A673 (cell line): ENCODE data around the gene SHLD1. TPM values are rescaled to one million over a fixed set of nuclear protein-coding genes. Genes with fewer than 3 reads are reported as not detected.

Source experiments
- BruUV-seq: library from RNA; stranded (reverse); fragments of 400-500 nt; replicated peaks from 2 replicates; lab custom pipeline; 2021; lab: Mats Ljungman, UMichigan
- CTCF ChIA-PET: fragments of 300-600 bp; sonication (Branson Sonifier 250); formaldehyde crosslinking; loops from one replicate; lab custom pipeline; 2022; ENCODE audit warnings: antibody characterized with exemption; lab: Charles Lee
- POLR2A ChIA-PET: fragments of 300-600 bp; sonication (Branson Sonifier 250); formaldehyde crosslinking; loops from one replicate; lab custom pipeline; 2022; ENCODE audit warnings: antibody characterized with exemption; ENCODE audit not compliant: low non-redundant PET; lab: Charles Lee
- DNase-seq: peaks from one replicate; pipeline ENCODE4 v3.0.0-alpha.2; 2015; ENCODE audit warnings: low spot score
- H3K27ac ChIP-seq: fragments of 200-600 bp; sonication (generic); 2 replicates; pipeline ENCODE4 v1.5.1; 2016; ENCODE audit warnings: mixed run types, low read depth, mild to moderate bottlenecking, mixed read lengths, antibody characterized with exemption, low read length; ENCODE audit not compliant: poor library complexity, severe bottlenecking
- H3K27me3 ChIP-seq: fragments of 200-600 bp; sonication (generic); replicated peaks from 2 replicates; pipeline ENCODE4 v1.6.1; 2017; ENCODE audit warnings: mixed run types, low read depth, mild to moderate bottlenecking, mixed read lengths, antibody characterized with exemption, low read length; ENCODE audit not compliant: insufficient read depth, poor library complexity
- H3K36me3 ChIP-seq: fragments of 200-600 bp; sonication (generic); 2 replicates; pipeline ENCODE4 v1.6.1; 2016; ENCODE audit warnings: mixed run types, mild to moderate bottlenecking, mixed read lengths, antibody characterized with exemption, low read length; ENCODE audit not compliant: insufficient read depth, poor library complexity, severe bottlenecking
- H3K4me1 ChIP-seq: fragments of 200-600 bp; sonication (generic); 2 replicates; pipeline ENCODE4 v1.6.1; 2017; ENCODE audit warnings: mixed run types, mild to moderate bottlenecking, mixed read lengths, antibody characterized with exemption, low read length; ENCODE audit not compliant: insufficient read depth, poor library complexity, severe bottlenecking
- H3K4me3 ChIP-seq: fragments of 200-600 bp; sonication (generic); 2 replicates; pipeline ENCODE4 v1.5.1; 2016; ENCODE audit warnings: low read depth, mixed run types, mild to moderate bottlenecking, mixed read lengths, low read length; ENCODE audit not compliant: poor library complexity, severe bottlenecking
- H3K9me3 ChIP-seq: fragments of 200-600 bp; sonication (generic); 2 replicates; pipeline ENCODE4 v1.6.1; 2016; ENCODE audit warnings: mixed run types, low read depth, mild to moderate bottlenecking, mixed read lengths, antibody characterized with exemption, low read length; ENCODE audit not compliant: poor library complexity, severe bottlenecking
- CTCF ChIP-seq: fragments of 300-800, 200-600 bp; sonication (generic); conservative IDR thresholded peaks from 2 replicates; pipeline ENCODE4 v1.5.1; 2017; ENCODE audit warnings: low read depth, mild to moderate bottlenecking, antibody characterized with exemption, low read length, moderate library complexity, mixed read lengths
- EZH2 ChIP-seq: fragments of 200-600 bp; sonication (generic); IDR thresholded peaks from 2 replicates; pipeline ENCODE4 v1.6.1; 2017; ENCODE audit warnings: borderline replicate concordance, low read depth, mild to moderate bottlenecking, mixed read lengths, antibody characterized with exemption, low read length; ENCODE audit not compliant: poor library complexity, severe bottlenecking
- intact Hi-C: fragments of 100-400 bp; cut with micrococcal nuclease; formaldehyde crosslinking; loops from one replicate; pipeline ENCODE4 v1.10.0; 2022; ENCODE audit not compliant: unreplicated experiment
- total RNA-seq: library from RNA; stranded (reverse); gene quantifications from 2 replicates; pipeline ENCODE4 v1.2.3, GENCODE V29; 2021

The SHLD1 gene
- total RNA-seq, 1 experiment from 2014 or later = 5.8 TPM

GRCh38 chr20:5781798-5782750 lies 31.9 kb downstream of the SHLD1 start:
- Histone ChIP-seq H3K36me3 (no peaks in the 10 kb centered on the region), H3K4me3 (no peak overlapping the region), H3K4me1 (peaks cover 3% of the 10 kb centered on the region), H3K27ac (no peak overlapping the region), H3K27me3 (no peaks in the 10 kb centered on the region), H3K9me3 (no peaks in the 10 kb centered on the region)
- BruUV-seq = no TSS peak
- no peak for DNase-seq
- intact Hi-C loops = no loop called here
- TF ChIP-seq EZH2 (no peak), CTCF (no peak)
- ChIA-PET CTCF (no interaction called here), POLR2A (no interaction called here)

- POLR2A ChIA-PET = no interaction called here
Observed at GRCh38 chr20:5784735-5785134, 34.5 kb downstream of the SHLD1 start.

GRCh38 chr20:5785146-5785545 lies 34.9 kb downstream of the SHLD1 start:
- no peaks in the 10 kb centered on the region for H3K36me3 ChIP-seq
- H3K4me3 ChIP-seq = no peak overlapping the region
- H3K9me3 ChIP-seq = no peaks in the 10 kb centered on the region
- no peaks in the 10 kb centered on the region for H3K27me3 ChIP-seq
- ChIA-PET CTCF (interaction anchor here (0.7 kb wide), 1 partner anchor 256 kb away, joined by 4 read pairs; no protein-coding TSS in a partner anchor), POLR2A (no interaction called here)
- H3K4me1 ChIP-seq = peaks cover 7% of the 10 kb centered on the region
- TF ChIP-seq EZH2 = no peak
- TF ChIP-seq CTCF = no peak
- no peak overlapping the region for H3K27ac ChIP-seq
- DNase-seq = no peak
- intact Hi-C loops = no loop called here
- BruUV-seq = no TSS peak

More at GRCh38 chr20:5784735-5785134, 34.5 kb downstream of the SHLD1 start:
- H3K9me3 ChIP-seq = no peaks in the 10 kb centered on the region
- H3K27ac ChIP-seq = no peak overlapping the region
- intact Hi-C loops = no loop called here
- CTCF ChIA-PET = interaction anchor here (0.7 kb wide), 1 partner anchor 256 kb away, joined by 4 read pairs; no protein-coding TSS in a partner anchor
- H3K27me3 ChIP-seq = no peaks in the 10 kb centered on the region
- no peaks in the 10 kb centered on the region for H3K36me3 ChIP-seq
- no peak for DNase-seq
- BruUV-seq = no TSS peak
- no peak overlapping the region for H3K4me3 ChIP-seq
- peaks cover 7% of the 10 kb centered on the region for H3K4me1 ChIP-seq
- TF ChIP-seq CTCF = no peak
- TF ChIP-seq EZH2 = no peak
